HFF-Myc (cell line): ENCODE data around the gene TMEM179B.

Experiments
- DNase-seq: peaks from one replicate; pipeline ENCODE4 v3.0.0-alpha.2; 2011; ENCODE audit warnings: low read depth; ENCODE audit errors: extremely low read depth
- H3K4me3 ChIP-seq: replicated peaks from 2 replicates; pipeline ENCODE4 v1.5.1; 2011; ENCODE audit warnings: low read depth, mild to moderate bottlenecking, control low read depth, low read length
- TF ChIP-seq, protein P1 (sequence below): IDR thresholded peaks from 2 replicates; pipeline ENCODE4 v1.5.1; 2012; ENCODE audit warnings: mild to moderate bottlenecking, low read depth, low read length, control low read depth; ENCODE audit errors: missing control alignments

Gene TMEM179B

DNA sequence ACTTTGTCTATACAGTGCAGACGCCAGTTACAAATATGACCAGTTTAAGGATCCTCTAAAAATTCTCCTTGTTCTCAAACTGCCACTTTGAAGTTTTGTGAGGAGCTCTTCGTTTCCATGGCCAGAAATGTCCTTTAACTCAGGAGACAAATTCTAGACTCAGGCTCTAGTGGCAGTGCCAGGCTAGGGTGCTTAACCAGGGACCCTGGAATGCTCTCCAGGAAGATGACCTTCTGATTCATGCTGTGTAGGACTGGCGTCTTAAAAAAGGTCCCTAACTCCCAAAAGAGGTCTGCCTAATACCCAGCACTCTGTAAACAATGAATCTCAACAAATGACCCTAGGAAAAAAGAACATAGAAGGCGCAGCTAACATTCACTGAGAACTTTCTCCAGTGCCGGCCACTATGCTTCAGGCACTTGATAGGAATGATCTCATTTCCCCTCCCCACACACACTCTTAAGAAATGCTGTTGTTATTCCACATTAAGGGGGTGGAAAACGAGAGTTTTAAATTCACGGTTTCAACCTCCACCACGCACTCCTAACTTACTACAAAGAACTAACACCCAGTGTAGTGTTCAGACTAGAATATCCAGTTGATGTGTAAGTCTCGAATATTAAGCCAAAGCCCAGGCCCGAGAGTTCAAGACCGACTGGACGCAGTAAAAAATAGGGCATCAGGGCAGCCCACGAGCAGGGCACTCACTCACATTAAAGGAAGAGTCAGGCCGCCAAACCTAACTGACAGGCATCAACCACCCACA is 17.3 kb downstream of the TMEM179B start:
- TF ChIP-seq, protein P1, sequence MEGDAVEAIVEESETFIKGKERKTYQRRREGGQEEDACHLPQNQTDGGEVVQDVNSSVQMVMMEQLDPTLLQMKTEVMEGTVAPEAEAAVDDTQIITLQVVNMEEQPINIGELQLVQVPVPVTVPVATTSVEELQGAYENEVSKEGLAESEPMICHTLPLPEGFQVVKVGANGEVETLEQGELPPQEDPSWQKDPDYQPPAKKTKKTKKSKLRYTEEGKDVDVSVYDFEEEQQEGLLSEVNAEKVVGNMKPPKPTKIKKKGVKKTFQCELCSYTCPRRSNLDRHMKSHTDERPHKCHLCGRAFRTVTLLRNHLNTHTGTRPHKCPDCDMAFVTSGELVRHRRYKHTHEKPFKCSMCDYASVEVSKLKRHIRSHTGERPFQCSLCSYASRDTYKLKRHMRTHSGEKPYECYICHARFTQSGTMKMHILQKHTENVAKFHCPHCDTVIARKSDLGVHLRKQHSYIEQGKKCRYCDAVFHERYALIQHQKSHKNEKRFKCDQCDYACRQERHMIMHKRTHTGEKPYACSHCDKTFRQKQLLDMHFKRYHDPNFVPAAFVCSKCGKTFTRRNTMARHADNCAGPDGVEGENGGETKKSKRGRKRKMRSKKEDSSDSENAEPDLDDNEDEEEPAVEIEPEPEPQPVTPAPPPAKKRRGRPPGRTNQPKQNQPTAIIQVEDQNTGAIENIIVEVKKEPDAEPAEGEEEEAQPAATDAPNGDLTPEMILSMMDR = no peak
- peak overlapping the region; percentile 59 for H3K4me3 ChIP-seq
- no peak for DNase-seq

DNA sequence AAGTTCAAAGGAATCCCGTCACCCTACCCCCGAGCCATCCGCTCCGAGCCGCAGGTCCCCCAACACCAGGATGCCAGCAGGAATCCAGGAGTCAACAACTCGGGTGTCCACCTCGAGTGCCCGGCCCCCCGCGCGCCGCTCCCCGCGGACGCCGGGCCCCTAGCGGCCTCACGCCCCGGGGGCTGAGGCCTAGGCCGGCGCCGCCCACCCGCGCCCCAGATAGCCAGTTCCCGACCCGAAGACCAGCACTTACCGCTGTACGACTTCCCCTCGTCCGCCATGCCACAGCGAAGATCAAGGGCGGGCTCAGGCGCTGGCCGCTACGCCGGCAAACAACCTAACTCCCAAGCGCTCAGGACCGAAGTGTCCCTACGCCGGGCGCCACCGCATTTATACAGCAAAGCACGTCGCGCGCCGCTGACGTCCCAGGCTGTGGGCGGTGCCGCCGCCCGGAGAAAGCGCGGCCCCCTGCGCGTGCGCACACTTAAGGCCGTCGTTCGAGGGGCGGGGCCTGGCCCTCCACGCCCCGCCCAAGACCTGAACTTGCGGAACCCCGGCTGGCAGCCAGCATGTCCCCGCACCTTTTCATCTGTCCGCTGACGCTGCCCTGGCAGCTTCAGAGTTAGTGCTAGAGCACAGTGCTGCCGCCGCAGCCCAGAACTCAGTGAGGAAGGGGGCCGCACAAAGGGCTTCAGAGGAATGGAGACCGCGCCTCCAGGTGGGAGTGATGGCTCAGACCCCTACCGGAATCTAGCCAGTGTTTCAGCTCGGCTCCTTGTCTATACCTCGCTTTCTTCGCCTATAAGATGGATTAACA is 18.1 kb downstream of the TMEM179B start, which contains the start of gene NXF1:
TSS of gene NXF1 (minus strand) at position 365 of the 817 bp plus-strand sequence. CDS start at position 281, 84 bp downstream.
- TF ChIP-seq, protein P1 = no peak
- DNase-seq = peak; percentile 77

GRCh38 chr11:62805961-62806441 is 18.8 kb downstream of the TMEM179B start:
- TF ChIP-seq, protein P1 = no peak
- DNase-seq = no peak
- peak overlapping the region; percentile 59 for H3K4me3 ChIP-seq

More for the DNA sequence above, 18.1 kb downstream of the TMEM179B start, which contains the start of gene NXF1:
- peak within 1 kb of the TSS; percentile 59 for H3K4me3 ChIP-seq

DNA sequence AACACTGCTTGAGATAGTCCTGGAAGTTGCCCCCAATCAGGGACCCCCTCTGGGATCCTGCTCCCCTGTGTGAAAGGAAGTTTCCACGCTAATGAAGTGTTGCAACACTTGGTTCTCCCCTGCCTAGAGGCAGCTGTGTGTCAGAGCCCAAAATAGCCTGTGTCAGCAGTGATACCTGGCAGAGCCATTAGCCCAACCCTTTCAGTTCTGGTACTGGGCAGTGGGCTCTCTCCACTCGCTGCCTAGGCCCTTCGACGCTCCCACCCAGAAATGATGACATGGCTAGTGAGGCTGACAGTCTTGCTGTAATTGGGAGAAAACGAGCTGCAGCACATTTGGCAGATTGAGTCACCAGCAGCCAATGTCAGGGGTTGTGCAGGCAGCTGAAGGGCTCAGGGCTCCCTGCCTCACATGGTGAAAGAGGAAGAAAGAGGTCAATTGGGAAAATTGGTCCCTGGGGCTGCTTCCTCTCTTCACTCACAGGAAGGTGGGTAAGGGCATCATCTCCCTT is 19.5 kb downstream of the TMEM179B start:
- DNase-seq = no peak
- TF ChIP-seq, protein P1 = no peak
- H3K4me3 ChIP-seq = no peak overlapping the region; the same call in 1 of the 2 replicates

GRCh38 chr11:62810748-62811147 is 23.5 kb downstream of the TMEM179B start:
- TF ChIP-seq, protein P1 = no peak
- no peak for DNase-seq
- no peak overlapping the region for H3K4me3 ChIP-seq

- TF ChIP-seq, protein P1 = no peak
- no peak for DNase-seq
- no peak overlapping the region for H3K4me3 ChIP-seq
Observed at GRCh38 chr11:62811659-62812058, 24.5 kb downstream of the TMEM179B start.
